Activated CD8-positive, alpha-beta memory T cell treated with anti-CD3 and anti-CD28 coated beads, Interleukin-2, amount 50 U/mL, for 48 hours (primary cell): ENCODE results near the gene BCL2L13.
"Not testable (repeated sequence)": the region's sequence is repeated elsewhere in the genome, so short reads cannot be mapped to it uniquely, and the experiment has no call there.

Experiments
- DNase-seq: peaks from one replicate; pipeline ENCODE4 v3.0.0-alpha.2; 2020

The BCL2L13 gene

DNA sequence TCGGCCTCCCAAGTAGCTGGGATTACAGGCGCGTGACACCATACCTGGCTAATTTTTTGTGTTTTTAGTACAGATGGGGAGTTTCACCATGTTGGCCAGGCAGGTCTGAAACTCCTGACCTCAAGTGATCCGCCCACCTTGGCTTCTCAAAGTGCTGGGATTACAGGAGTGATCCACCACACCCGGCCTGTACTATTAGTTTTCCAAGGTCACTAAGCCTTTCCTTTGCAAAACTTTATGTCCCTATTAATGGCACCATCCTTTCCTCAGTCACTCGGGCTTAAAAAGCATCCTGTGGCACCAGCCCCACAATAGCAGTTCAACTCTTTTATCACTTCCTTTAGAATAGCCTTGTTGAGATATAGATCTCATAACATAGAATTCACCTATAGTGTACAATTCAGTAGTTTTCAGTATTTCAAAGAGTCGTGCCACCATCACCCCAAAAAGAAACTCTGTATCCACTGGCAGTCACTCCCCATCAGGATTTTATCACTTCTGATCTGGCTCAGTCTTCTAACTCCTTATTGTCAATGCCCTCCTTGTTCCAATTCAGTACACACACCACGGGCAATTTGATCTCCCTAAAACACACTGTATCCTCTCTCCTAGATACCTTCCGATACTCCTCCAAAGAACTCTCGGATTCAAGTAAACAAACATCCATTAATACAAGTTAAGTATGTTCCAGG, 921 bp upstream of the BCL2L13 start:
- no peak for DNase-seq

DNA sequence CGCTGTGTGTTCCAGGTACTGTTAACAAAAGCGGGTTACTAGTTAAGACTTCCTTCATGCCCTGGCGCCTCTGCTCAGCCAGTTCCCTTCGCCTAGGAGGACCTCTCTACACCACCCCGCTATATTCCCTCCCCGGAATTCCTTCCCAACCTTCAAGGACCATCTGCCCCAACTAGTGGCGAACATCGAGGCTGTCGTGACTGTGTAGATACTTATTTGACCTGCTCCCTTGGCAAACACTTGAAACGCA, 450 bp upstream of the BCL2L13 start:
- DNase-seq, result no peak

DNA sequence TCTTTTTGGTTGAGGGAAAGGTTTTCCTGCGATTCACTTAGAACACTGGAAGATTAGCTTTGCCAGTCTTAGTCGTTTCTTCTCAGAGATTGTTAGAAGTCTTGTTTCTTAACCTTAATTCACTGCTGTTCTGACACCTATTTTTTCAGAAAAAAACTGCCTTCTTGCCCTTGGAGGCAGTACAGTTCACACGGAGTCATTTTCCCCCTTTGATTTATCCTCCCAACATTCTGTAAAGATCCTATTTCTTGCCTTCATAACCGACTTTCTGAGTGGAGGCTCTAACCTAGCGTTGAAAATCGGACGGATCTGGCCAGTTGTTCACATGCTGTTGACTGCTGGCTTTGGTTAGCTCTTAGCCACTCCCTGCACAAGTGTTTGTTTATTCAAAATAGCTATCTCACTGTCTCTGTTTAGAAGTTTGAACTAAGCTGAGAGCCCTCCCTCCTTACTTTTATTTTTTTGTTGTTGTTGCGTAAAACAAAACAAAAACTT, 737 bp downstream of the BCL2L13 start:
- no peak for DNase-seq

DNA sequence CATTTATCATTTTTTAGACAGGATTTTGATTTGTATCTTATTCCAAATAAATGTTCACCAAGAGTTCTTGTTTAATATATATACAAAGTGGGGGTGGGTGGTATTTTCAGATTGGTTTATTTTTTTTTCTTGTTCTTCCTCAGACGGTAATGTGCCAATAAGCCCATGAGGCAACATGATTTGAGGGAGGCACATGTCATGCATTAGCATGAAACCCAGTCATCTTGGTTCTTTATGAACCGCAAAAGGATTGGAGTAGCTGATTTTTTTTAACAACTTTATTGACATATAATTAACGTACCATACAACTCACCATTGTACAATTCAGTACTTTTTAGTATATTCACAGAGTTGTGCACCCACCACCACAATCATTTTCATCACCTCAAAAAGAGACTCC, 2.7 kb downstream of the BCL2L13 start:
- DNase-seq, result no peak

DNA sequence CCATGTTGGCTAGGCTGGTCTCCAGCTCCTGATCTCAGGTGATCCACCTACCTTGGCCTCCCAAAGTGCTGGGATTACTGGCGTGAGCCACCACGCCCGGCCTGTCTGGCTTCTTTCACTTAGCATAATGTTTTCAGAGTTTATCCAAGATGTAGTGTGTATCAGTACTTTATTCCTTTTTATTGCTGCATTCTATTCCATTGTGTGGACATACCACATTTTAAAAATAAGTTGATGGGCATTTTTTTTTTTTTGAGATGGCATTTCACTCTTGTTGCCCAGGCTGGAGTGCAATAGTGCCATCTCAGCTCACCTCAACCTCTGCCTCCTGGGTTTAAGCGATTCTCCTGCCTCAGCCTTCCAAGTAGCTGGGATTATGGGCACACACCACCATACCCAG, 3.8 kb downstream of the BCL2L13 start:
- not testable (repeated sequence) for DNase-seq

DNA sequence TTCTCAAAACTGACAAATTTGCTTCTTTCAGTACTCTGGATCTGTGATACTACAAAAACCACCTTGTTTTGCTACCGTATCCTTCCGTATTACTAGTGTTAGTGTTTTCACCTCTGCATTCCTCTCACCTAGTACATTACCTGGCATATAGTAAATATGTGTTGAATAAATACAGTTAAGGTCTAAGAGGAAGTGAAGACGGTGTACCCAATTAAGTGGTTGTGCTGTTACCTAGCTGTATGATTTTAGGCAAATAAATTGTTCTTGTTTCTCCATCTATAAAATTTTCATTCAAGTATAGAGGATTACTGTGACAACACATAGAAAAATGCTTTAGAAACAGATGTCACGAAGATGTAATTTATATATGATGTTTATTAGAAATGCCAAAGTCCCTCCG, 8.9 kb downstream of the BCL2L13 start:
- no peak for DNase-seq

DNA sequence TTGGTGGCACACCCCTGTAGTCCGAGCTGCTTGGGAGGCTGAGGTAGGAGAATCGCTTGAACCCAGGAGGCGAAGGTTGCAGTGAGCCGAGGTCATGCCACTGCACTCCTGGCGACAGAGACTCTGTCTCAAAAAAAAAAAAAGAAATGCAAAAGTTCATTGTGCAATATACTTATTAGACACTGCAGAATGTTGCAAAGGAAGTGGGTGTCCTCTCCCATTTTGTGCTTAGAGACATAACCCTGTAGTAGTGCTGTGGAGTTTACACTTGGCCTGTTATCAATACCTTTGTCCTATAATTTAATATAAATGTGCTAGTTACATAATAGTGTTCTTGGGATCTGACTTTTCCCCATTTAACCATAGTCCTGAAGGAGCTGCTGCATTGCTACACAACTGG, 9.4 kb downstream of the BCL2L13 start:
- no peak for DNase-seq

DNA sequence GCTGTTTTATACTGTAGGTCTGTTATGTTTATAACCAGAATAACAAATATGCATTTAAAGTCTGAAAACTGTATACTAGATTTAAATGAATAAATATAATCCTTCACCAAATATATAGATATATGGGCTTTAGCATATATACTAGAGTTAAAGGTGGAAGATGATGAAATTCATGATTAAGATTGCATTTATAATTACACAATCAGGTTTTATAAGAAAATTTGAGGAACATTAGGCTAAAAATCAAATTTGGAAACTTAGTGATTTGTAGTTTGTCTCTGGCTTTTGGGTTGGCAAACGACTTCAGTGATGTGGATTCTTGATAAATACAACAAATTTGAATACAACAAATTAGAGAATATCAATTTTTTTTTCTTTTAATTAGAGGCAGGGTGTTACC, 10.0 kb downstream of the BCL2L13 start:
- DNase-seq, result no peak

DNA sequence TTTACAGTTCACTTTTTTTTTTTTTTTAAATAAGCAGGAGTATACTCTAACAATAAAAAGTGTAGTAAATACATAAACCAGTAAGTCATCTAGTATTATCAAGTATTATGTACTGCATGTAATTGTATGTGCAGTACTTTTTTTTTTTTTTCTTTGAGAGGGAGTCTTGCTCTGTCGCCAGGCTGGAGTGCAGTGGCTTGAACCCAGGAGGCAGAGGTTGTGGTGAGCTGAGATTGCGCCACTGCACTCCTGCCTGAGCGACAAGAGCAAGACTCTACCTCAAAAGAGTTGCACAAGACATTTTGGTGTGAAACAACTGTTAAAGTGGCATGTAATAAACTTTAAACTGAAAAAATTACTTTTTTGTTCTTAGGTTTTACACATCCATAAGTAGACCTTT, 16.7 kb downstream of the BCL2L13 start:
- no peak for DNase-seq

DNA sequence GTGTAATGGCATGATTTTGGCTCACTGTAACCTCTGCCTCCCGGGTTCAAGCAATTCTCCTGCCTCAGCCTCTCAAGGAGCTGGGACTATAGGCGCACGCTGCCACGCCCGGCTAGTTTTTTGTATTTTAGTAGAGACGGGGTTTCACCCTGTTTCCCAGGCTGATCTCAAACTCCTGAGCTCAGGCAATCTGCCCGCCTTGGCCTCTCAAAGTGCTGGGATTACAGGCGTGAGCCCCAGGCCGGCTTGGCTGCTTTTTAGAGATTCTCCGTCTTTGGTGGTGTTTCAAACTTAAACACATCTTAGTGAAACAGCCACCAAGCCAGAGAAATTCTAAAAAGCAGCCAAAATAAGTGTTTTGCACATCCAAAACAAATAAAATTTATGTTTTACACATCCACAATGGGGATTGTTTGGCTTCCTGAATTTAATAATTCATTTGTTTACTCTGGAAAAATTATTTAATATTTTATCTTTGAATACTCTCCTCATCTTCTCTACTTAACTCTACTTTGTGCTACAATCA, 18.4 kb downstream of the BCL2L13 start:
- no peak for DNase-seq

DNA sequence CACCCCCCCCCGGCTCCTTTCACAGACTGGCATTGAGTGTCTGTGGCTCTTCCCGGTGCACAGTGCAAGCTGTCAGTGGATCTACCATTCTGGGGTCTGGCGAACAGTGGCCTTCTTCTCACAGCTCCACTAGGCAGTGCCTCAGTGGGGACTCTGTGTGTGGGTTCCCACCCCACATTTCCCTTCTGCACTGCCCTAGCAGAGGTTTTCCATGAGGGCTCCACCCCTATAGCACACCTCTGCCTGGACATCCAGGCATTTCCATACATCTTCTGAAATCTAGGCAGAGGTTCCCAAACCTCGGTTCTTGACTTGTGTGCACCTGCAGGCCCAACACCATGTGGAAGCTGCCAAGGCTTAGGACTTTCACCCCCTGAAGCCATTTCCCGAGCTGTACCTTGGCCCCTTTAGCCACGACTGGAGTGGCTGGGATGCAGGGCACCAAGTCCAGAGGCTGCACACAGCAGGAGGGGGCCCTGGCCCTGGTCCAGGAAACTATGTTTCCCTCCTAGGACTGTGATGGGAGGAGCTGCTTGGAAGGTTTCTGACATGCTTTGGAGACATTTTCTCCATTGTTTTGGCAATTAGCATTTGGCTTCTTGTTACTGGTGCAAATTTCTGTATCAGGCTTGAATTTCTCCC, 26.0 kb downstream of the BCL2L13 start:
- DNase-seq, result no peak

DNA sequence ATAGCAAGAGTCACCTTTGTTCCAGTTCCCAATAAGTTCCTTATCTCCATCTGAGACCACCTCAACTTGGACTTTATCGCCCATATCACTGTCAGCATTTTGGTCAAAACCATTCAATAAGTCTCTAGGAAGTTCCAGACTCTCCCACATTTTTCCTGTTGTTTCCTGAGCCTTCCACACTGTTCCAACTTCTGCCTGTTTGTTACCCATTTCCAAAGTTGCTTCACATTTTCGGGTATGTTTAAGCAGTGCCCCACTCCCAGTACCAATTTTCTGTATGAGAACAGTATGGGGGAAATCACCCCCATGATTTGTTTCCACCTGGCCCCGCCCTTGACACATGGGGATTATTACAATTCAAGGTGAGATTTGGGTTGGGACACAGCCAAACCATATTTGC, 26.7 kb downstream of the BCL2L13 start:
- DNase-seq, result no peak

DNA sequence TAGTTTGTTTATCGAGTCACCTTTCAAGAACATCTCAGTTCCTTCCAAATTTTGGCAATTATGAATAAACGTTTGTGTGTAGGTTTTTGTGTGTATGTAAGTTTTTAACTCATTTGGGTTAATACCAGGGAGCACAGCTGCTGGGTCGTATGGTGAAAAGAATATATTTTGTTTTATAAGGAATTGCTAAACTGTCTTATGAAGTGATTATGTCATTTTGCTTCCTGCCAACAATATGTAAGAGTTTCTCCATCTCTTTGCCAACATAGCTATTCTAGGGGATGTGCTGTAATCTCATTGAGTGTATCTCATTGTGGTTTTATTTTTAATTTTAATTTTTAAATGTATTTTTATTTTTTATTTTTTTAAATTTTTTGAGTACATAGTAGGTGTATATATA, 27.3 kb downstream of the BCL2L13 start:
- DNase-seq, result no peak

DNA sequence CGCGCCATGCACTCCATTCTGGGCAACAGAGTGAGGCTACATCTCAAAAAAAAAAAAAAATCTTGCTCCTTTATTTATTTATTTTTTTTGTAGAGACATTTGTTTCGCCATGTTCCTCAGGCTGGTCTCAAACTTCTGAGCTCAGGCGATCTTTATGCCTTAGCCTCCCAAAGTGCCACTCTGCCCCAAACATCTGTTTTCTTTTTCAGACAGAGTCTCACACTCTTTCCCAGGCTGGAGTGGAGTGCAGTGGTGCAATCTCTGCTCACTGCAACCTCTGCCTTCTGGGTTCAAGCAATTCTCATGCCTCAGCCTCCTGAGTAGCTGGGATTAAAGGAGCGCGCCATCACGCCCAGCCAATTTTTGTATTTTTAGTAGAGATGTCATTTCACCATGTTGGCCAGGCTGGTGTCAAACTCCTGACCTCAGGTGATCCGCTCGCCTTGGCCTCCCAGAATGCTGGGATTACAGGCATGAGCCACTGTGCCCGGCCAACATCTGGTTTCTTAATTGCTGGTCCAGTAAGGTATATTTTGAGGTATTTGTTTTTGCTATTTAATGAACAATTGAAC, 33.0 kb downstream of the BCL2L13 start:
- not testable (repeated sequence) for DNase-seq

DNA sequence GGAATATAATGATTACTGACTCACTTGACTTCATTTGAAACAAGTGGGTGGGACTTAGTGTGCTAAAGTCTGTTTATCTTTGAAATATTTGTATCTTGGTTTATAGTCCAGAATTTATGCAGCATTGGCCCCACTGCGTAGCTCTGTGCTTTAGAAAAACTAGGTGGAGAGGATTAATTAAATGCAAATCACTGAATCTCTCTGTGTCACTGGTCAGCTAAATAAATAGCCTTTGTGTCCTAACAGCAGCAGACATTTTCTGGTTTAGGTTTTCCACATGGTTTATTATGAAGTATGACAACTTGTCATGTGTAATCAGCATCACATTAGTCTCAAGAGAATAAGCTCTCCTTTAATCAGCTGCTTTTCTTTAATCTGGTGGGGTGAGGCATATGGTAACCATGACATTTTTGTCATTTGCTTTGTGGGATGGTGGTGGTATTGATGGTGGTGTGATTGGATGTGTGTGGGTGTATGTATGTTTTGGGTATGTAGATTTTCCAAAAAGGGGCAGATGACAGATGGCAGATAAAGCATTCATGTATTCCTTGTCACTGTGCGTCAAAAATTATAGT, 33.9 kb downstream of the BCL2L13 start:
- DNase-seq, result no peak

DNA sequence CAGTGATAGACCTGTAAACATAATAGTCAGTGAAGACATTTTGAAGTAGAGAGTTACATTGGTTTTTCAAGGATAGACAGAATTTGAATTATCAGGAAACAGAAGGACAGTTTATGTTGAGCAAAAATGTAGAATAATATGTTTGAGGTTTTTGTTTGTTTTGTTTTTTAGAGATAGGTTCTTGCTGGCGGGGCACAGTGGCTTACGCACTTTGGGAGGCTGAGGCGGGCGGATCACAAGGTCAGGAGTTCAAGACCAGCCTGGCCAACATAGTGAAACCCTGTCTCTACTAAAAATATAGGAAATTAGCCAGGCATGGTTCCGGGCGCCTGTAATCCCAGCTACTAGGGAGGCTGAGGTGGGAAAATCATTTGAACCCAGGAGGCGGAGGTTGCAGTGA, 35.6 kb downstream of the BCL2L13 start:
- DNase-seq, result no peak

DNA sequence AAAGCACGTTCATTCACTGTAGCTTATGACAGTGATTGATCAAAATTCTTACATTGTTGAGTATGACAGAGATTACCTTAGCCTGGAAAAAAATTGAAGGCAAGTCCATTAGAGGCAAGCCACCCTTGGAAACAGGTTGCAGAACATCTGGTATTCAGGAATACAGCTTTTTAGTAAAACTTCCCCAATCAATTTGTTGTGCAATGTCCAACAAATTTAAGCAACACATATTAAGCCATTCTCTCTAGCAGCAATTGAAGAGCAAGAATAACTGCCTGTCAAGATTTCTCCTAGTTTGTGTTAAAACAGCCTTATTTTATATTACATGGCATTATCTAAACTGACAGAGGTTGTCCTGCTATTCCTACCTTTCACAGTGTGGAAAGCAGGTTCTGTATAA, 37.0 kb downstream of the BCL2L13 start:
- DNase-seq, result no peak

DNA sequence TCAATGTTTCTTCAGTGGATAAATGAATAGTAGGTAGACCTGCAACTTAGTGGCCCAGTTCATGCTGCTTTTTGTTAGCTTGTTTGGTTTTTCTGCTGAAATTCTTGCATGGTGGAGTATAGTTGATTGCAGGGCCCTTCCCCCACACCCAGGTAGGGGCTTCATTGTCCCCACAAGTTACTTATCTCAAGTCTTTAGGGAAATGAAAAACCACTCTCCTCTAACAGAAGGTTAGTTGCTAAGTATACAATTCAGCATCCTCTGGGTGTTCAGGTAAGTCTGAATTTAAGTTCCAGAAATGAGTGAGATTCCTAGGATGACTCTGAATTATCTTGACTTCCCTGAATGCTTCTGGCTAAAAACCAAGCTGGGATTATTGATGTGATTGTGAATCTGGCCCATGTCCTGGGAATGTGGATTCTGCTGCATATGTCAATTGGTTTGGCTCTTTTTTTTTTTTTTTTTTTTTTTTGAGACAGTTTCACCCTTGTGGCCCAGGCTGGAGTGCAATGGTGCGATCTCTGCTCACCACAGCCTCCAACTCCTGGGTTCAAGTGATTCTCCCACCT, 40.3 kb downstream of the BCL2L13 start:
- DNase-seq, result no peak

DNA sequence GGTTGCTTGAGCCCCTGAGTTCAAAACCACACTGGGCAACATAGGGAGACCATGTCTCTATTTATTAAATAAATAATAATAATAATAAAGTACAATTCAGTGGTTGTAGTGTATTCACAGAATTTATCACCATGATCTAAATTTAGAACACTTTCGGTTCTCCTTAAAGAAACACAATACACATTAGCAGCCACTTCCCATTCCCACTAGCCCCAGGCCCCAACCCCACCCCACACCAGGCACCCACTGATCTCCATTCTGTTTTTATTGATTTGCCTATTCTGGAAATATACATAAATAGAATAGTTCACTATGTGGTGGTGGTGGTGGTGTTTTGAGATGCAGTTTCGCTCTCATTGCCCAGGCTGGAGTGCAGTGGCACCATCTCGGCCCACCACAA, 45.7 kb downstream of the BCL2L13 start:
- DNase-seq, result no peak

DNA sequence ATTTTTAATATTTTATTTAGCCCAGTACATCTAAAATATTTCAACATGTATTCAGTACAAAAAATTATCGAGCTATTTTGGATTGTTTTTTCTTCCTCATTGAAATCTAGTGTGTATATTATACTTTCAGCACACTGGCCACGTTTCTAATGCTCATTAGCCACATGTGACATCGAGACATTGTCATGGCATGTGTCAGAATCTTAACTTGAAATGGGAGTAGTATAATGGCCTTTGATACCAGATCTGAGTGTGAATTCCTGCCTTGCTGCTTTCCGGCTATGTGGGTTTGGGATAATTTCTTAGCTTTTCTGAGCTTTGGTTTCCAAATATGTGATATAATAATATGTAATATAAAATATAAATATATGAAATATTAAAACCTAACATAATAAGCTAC, 54.3 kb downstream of the BCL2L13 start:
- DNase-seq, result no peak

DNA sequence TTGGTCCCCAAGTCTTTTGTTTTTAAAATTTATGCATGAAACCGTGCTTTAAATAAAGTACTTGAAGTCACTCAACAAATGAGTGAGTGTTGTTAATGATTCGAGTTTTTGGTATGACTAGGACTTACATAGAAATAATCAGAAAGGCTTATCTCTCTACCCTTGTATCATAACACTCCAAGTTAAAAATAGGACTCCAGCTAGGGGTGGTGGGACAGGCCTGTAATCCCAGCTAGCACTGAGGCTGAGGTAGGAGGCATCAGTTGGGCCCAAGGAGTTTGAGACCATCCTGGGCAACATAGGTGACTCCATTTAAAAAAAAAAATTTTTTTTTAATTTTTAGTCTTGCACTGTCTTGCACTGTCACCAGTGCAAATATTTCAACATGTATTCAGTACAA, 55.6 kb downstream of the BCL2L13 start:
- no peak for DNase-seq

DNA sequence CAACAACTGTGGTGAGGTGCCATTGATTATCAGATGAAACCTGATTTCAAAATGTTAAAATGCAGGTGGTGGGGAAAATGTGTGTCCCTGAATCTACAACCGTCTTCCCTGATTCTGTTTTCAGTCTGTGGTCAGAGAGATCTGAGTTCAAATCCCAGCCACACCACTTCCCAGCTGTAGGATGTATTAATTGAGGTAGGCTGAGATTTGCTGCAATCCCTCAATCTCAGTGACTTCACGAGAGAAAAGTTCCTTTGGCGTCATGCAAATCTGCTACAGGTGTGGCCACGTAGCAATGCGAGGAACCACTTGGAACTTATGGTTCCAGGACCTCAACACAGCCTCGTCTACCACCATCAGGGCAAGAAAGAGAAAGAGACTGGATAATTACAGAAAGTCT, 56.2 kb downstream of the BCL2L13 start:
- DNase-seq, result no peak

DNA sequence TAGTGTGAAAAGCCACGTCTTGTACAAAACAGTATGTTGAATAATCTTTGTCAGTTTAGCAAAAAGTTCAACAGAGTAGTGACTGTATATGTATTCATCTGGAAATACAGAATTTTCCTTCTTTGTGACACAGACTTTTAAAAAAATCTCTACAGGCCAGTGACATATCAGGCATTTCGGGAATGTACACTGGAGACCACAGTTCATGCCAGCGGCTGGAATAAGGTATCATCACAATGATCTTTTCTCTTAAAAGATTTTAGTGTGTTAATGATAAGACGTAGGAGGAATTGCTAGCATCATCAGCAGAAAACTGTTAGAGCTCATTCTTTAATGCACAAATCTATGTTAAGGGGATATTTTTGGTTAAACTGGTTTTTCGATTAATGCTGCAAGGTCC, 57.4 kb downstream of the BCL2L13 start:
- no peak for DNase-seq

DNA sequence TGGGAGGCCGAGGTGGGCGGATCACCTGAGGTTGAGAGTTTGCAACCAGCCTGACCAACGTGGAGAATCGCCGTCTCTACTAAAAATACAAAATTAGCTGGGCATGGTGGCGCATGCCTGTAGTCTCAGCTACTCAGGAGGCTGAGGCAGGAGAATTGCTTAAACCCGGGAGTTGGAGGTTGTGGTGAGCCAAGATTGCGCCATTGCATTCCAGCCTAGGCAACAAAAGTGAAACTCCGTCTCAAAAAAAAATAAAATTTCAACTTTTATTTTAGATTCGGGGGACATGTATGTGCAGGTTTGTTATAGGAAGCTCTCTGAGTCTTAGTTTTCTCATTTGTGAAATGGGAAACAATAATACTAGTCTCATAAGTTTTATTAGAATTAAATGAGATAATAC, 58.6 kb downstream of the BCL2L13 start:
- DNase-seq, result not testable (repeated sequence)
